22Rv1 (cell line): ENCODE results near the gene TAS2R20.

Experiments used
- H3K27ac ChIP-seq: fragments of 450-650 bp; 2 replicates; pipeline ENCODE4 v1.5.1; 2017
- ZFX ChIP-seq: fragments of 450-650 bp; IDR thresholded peaks from 2 replicates; pipeline ENCODE4 v1.6.1; 2017; ENCODE audit warnings: antibody characterized with exemption, borderline replicate concordance
- TF ChIP-seq, protein P1 (sequence below): fragments of 450-650 bp; IDR thresholded peaks from 2 replicates; pipeline ENCODE4 v1.5.1; 2017; ENCODE audit warnings: mild to moderate bottlenecking

The TAS2R20 gene

GRCh38 chr12:10982244-10982643, 15.9 kb downstream of the TAS2R20 start:
- TF ChIP-seq ZFX, result no peak
- TF ChIP-seq, protein P1, sequence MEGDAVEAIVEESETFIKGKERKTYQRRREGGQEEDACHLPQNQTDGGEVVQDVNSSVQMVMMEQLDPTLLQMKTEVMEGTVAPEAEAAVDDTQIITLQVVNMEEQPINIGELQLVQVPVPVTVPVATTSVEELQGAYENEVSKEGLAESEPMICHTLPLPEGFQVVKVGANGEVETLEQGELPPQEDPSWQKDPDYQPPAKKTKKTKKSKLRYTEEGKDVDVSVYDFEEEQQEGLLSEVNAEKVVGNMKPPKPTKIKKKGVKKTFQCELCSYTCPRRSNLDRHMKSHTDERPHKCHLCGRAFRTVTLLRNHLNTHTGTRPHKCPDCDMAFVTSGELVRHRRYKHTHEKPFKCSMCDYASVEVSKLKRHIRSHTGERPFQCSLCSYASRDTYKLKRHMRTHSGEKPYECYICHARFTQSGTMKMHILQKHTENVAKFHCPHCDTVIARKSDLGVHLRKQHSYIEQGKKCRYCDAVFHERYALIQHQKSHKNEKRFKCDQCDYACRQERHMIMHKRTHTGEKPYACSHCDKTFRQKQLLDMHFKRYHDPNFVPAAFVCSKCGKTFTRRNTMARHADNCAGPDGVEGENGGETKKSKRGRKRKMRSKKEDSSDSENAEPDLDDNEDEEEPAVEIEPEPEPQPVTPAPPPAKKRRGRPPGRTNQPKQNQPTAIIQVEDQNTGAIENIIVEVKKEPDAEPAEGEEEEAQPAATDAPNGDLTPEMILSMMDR, result no peak

GRCh38 chr12:10974965-10975364, 23.1 kb downstream of the TAS2R20 start:
- no peak overlapping the region for H3K27ac ChIP-seq
- no peak for TF ChIP-seq ZFX
- TF ChIP-seq, protein P1, result no peak

More at GRCh38 chr12:10982244-10982643, 15.9 kb downstream of the TAS2R20 start:
- no peak overlapping the region for H3K27ac ChIP-seq

GRCh38 chr12:10968765-10969456, 29.2 kb downstream of the TAS2R20 start:
- H3K27ac ChIP-seq, result no peak overlapping the region
- no peak for TF ChIP-seq ZFX
- TF ChIP-seq, protein P1, result no peak

DNA sequence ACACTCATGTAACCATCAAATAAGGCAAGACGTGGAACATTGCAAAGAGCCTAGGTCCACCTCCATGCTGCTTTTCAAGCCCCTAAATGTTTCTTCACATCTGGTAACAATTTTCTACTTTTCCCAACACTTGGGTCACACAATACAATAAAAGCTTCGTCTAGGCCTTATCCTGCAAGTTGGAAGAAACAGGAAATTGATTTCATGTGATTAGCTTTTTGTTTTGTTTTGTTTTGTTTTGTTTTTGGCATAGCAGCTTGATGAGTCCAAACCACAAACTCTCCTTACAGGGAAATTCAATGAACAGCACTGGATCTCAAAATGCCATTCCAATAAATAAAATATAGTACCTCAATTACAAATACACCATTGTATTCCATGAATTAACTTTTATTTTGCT, 30.7 kb downstream of the TAS2R20 start:
- no peak overlapping the region for H3K27ac ChIP-seq
- no peak for TF ChIP-seq ZFX
- TF ChIP-seq, protein P1, result no peak

DNA sequence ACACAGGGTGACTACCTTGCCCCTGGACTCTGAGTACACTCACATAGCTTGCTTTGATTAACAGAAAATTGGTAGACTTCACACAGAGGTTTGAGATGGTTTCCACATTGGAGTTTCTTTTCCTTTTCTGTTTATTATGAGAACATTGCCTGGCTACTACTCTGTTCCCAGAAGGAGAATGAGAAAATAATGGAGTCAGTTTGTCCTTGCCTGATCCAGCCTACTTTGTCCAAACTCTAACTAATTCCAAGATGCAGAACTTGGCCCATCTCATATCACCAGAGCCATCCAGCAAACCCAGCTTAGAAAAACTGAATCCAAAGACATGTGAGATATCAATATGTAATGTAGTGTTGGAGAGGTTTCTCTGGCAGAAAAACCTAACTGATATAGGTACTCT, 31.8 kb downstream of the TAS2R20 start:
- H3K27ac ChIP-seq, result no peak overlapping the region
- no peak for TF ChIP-seq ZFX
- TF ChIP-seq, protein P1, result no peak

DNA sequence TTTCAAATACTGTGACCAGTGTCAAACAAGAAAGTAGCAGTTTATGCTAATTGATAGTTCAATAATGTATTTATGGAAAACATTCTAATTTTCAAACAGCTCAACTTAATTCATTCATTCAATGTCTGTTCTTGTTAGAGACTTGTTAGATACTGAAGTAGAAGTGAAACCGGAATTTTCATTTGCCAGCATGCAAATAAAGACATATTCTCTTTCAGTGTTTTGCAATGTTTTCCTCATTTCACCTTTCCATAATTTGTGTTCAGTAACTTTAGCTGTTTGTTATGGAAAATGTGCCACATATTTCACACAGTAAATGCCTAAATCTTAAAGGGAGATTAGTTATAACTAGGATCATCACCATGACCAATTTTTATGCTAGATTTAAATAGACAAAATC, 32.6 kb downstream of the TAS2R20 start:
- TF ChIP-seq ZFX, result no peak
- no peak overlapping the region for H3K27ac ChIP-seq

DNA sequence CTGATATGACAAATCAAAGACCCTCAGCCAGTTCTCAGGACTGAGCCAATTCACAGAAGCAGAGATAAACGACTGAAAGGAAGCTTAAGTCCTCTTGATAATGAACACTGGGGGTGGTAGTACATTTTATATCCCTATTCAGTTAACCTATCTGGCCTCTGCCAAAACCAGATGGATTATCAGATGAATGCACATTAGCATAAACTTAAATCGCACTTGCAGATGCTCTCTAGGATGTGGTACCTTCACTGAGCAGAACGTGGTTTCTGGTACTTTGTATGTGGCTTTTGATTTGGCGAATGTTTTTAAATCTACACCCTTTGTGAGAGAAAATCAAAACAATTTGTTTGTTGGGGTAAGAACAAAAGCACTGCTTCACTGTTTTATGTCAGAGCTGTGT, 37.9 kb downstream of the TAS2R20 start:
- no peak overlapping the region for H3K27ac ChIP-seq
- no peak for TF ChIP-seq ZFX
- TF ChIP-seq, protein P1, result no peak

DNA sequence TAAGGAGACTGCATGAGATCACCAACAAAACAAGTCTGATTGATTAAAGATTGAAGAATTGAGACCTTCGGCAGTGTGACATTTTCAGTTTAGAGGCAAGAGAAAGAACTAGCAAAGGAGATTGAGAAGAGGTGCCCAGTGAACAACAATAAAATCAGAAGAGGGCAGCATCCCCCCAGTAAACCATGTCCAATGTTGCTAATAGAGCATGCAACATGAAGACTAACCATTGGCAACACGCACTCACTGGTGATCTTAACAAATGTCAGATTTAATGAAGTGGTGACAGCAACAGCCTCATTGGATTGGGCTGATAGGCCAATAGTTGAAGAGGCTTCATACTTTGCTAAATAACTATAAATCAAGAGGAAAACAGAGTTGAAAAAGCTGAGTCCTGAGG, 38.3 kb downstream of the TAS2R20 start:
- TF ChIP-seq ZFX, result no peak
- TF ChIP-seq, protein P1, result no peak
- H3K27ac ChIP-seq, result no peak overlapping the region
